ENCODE measurements around the gene TMEM144.

Gene TMEM144

GRCh38 chr4:158209825-158210807 is at the start of gene TMEM144:
TSS of gene TMEM144 (plus strand) at chr4:158210486. CDS start at chr4:158212668, 2,182 bp downstream.
- peak within 1 kb of the TSS; percentile 48 for H3K4me3 ChIP-seq (ENCODE audit: low read length)
- TF ChIP-seq ZNF274 (IDR thresholded peaks at IDR 0.05; ENCODE audit: low read depth, low read length): no peak

- no peak for TF ChIP-seq ZNF274 (IDR thresholded peaks at IDR 0.05; ENCODE audit: low read depth, low read length)
- H3K4me3 ChIP-seq (ENCODE audit: low read length): no peak overlapping the region
These were observed 48.5 kb upstream of the TMEM144 start for GRCh38 chr4:158161551-158162354.

- no peak overlapping the region for H3K4me3 ChIP-seq (ENCODE audit: low read length)
- no peak for TF ChIP-seq ZNF274 (IDR thresholded peaks at IDR 0.05; ENCODE audit: low read depth, low read length)
These were observed 47.7 kb upstream of the TMEM144 start for GRCh38 chr4:158162631-158163030.

- TF ChIP-seq ZNF274 (IDR thresholded peaks at IDR 0.05; ENCODE audit: low read depth, low read length): no peak
- no peak overlapping the region for H3K4me3 ChIP-seq (ENCODE audit: low read length)
These were observed 46.1 kb upstream of the TMEM144 start for GRCh38 chr4:158163941-158164767.

- TF ChIP-seq ZNF274 (IDR thresholded peaks at IDR 0.05; ENCODE audit: low read depth, low read length): no peak
- H3K4me3 ChIP-seq (ENCODE audit: low read length): no peak overlapping the region
These were observed 45.5 kb upstream of the TMEM144 start for GRCh38 chr4:158164768-158165213.

GRCh38 chr4:158166701-158167100 is 43.6 kb upstream of the TMEM144 start:
- no peak overlapping the region for H3K4me3 ChIP-seq (ENCODE audit: low read length)
- no peak for TF ChIP-seq ZNF274 (IDR thresholded peaks at IDR 0.05; ENCODE audit: low read depth, low read length)

- H3K4me3 ChIP-seq (ENCODE audit: low read length): no peak overlapping the region
- TF ChIP-seq ZNF274 (IDR thresholded peaks at IDR 0.05; ENCODE audit: low read depth, low read length): no peak
These were observed 41.7 kb upstream of the TMEM144 start for GRCh38 chr4:158168606-158169005.

GRCh38 chr4:158169506-158169905 is 40.8 kb upstream of the TMEM144 start:
- no peak for TF ChIP-seq ZNF274 (IDR thresholded peaks at IDR 0.05; ENCODE audit: low read depth, low read length)
- no peak overlapping the region for H3K4me3 ChIP-seq (ENCODE audit: low read length)

GRCh38 chr4:158169931-158170690 is 40.2 kb upstream of the TMEM144 start:
- TF ChIP-seq ZNF274 (IDR thresholded peaks at IDR 0.05; ENCODE audit: low read depth, low read length): no peak
- H3K4me3 ChIP-seq (ENCODE audit: low read length): no peak overlapping the region; the same call in 1 of the 2 replicates

GRCh38 chr4:158170691-158171561 is 39.4 kb upstream of the TMEM144 start:
- peak overlapping the region; percentile 1; the same call in 1 of the 2 replicates for H3K4me3 ChIP-seq (ENCODE audit: low read length)
- no peak for TF ChIP-seq ZNF274 (IDR thresholded peaks at IDR 0.05; ENCODE audit: low read depth, low read length)

GRCh38 chr4:158172261-158173258 is 37.7 kb upstream of the TMEM144 start, which contains the start of gene GASK1B:
TSS of gene GASK1B (minus strand) at chr4:158173025. CDS start at chr4:158171375, 1,650 bp downstream.
- H3K4me3 ChIP-seq (ENCODE audit: low read length): no peak within 1 kb of the TSS
- TF ChIP-seq ZNF274 (IDR thresholded peaks at IDR 0.05; ENCODE audit: low read depth, low read length): no peak
